Measurements from ENCODE around the gene AP3B1. TPM values are rescaled to one million over a fixed set of nuclear protein-coding genes. Genes with fewer than 3 reads are reported as not detected.

Gene AP3B1
- total and polyA plus RNA-seq, 2 donors from 2014 or later = 49.3 to 53.2 TPM

DNA sequence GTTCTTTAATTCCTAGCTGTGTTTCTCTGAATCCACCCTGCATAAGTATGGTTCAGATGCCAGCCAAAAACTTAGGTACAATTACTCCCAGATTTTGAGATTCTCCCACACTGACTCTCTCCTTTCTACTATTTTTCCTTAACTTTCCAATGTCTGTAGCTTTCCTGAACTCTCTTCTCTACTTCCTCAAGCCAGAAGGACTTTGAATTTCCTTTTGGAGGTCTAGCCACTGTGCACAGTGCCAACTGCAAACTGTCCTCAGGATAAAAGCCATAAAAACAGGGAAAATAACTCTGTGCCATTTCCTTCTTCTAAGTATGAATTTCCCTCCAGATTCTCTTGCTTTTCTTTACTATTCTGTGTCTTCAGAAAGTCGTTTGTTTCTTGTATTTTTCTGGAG is 157.2 kb downstream of the AP3B1 start:
- intact Hi-C loops (cut with DNase I) = no loop called here
- H3K27me3 ChIP-seq (ENCODE audit: control insufficient read depth, insufficient read depth, low read length) = no peaks in the 10 kb centered on the region
- TF ChIP-seq, protein P1, sequence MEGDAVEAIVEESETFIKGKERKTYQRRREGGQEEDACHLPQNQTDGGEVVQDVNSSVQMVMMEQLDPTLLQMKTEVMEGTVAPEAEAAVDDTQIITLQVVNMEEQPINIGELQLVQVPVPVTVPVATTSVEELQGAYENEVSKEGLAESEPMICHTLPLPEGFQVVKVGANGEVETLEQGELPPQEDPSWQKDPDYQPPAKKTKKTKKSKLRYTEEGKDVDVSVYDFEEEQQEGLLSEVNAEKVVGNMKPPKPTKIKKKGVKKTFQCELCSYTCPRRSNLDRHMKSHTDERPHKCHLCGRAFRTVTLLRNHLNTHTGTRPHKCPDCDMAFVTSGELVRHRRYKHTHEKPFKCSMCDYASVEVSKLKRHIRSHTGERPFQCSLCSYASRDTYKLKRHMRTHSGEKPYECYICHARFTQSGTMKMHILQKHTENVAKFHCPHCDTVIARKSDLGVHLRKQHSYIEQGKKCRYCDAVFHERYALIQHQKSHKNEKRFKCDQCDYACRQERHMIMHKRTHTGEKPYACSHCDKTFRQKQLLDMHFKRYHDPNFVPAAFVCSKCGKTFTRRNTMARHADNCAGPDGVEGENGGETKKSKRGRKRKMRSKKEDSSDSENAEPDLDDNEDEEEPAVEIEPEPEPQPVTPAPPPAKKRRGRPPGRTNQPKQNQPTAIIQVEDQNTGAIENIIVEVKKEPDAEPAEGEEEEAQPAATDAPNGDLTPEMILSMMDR (IDR thresholded peaks at IDR 0.05; ENCODE audit: borderline replicate concordance, extremely low read depth, insufficient read depth) = no peak
- H3K36me3 ChIP-seq (ENCODE audit: control insufficient read depth in 2 of 3, insufficient read depth in 3 of 3, low read length in 3 of 3) = no peaks in the 10 kb centered on the region
- no peaks in the 10 kb centered on the region for H3K9me3 ChIP-seq (ENCODE audit: control insufficient read depth in 2 of 3, insufficient read depth in 1 of 3, low read length in 3 of 3)
- DNase-seq = no peak
- no peak overlapping the region for H3K4me3 ChIP-seq (ENCODE audit: low read length in 3 of 3)
- FAIRE-seq = no peak
- no peak overlapping the region for H3K9ac ChIP-seq (ENCODE audit: low read length in 3 of 3)
- no peak overlapping the region for H3K27ac ChIP-seq (ENCODE audit: low read depth in 2 of 2, low read length in 2 of 2)
- H3K4me1 ChIP-seq (ENCODE audit: control insufficient read depth in 2 of 3, insufficient read depth in 2 of 3, low read depth in 1 of 3, low read length in 3 of 3) = no peaks in the 10 kb centered on the region

DNA sequence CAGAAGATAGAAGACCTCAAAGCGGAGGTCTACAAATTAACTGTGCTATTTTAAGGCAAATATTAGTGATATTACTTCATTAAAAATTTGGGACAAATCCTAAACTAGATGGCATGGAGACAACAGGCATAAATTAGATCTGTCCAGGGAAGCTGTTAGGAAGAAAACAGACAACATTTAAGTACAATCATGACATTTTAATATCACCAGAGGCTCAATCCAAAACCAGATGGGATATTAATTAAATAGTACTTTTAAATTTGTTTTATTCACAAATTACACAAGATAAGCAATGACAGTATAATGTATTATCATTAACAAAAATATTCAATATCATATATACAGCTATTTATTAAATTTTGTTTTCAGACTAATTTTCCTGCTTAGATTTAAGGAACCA is 161.1 kb downstream of the AP3B1 start:
- Histone ChIP-seq H3K9me3 (ENCODE audit: control insufficient read depth in 2 of 3, insufficient read depth in 1 of 3, low read length in 3 of 3) (no peaks in the 10 kb centered on the region), H3K9ac (ENCODE audit: low read length in 3 of 3) (no peak overlapping the region), H3K27ac (ENCODE audit: low read depth in 2 of 2, low read length in 2 of 2) (no peak overlapping the region), H3K36me3 (ENCODE audit: control insufficient read depth in 2 of 3, insufficient read depth in 3 of 3, low read length in 3 of 3) (no peaks in the 10 kb centered on the region), H3K27me3 (ENCODE audit: control insufficient read depth, insufficient read depth, low read length) (no peaks in the 10 kb centered on the region), H3K4me3 (ENCODE audit: low read length in 3 of 3) (no peak overlapping the region), H3K4me1 (ENCODE audit: control insufficient read depth in 2 of 3, insufficient read depth in 2 of 3, low read depth in 1 of 3, low read length in 3 of 3) (no peaks in the 10 kb centered on the region)
- FAIRE-seq (no peak), DNase-seq (no peak)
- TF ChIP-seq, protein P1 (IDR thresholded peaks at IDR 0.05; ENCODE audit: borderline replicate concordance, extremely low read depth, insufficient read depth) = no peak
- intact Hi-C loops (cut with DNase I) = no loop called here

DNA sequence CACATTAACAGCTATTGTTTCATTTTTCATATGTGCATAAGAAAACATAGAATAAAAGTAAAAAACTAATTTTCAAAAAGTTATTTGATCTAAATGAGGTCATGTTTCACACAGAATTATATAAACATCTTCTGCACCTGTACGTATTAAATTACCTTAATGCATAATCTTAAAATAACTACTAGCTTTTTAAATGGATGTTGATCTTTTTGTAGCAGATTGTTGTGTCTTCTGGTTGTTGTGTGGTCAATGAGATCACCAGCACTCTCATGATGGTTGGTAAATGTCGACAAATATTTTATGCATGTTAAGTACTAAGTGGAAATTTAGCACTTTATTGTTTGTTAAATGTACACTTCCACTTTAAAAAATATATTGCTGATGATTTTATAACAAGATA is 162.0 kb downstream of the AP3B1 start:
- Histone ChIP-seq H3K9ac (ENCODE audit: low read length in 3 of 3) (no peak overlapping the region), H3K27me3 (ENCODE audit: control insufficient read depth, insufficient read depth, low read length) (no peaks in the 10 kb centered on the region), H3K4me1 (ENCODE audit: control insufficient read depth in 2 of 3, insufficient read depth in 2 of 3, low read depth in 1 of 3, low read length in 3 of 3) (no peaks in the 10 kb centered on the region), H3K27ac (ENCODE audit: low read depth in 2 of 2, low read length in 2 of 2) (no peak overlapping the region), H3K36me3 (ENCODE audit: control insufficient read depth in 2 of 3, insufficient read depth in 3 of 3, low read length in 3 of 3) (no peaks in the 10 kb centered on the region), H3K4me3 (ENCODE audit: low read length in 3 of 3) (no peak overlapping the region), H3K9me3 (ENCODE audit: control insufficient read depth in 2 of 3, insufficient read depth in 1 of 3, low read length in 3 of 3) (no peaks in the 10 kb centered on the region)
- DNase-seq (no peak), FAIRE-seq (no peak)
- intact Hi-C loops (cut with DNase I) = no loop called here
- TF ChIP-seq, protein P1 (IDR thresholded peaks at IDR 0.05; ENCODE audit: borderline replicate concordance, extremely low read depth, insufficient read depth) = no peak

DNA sequence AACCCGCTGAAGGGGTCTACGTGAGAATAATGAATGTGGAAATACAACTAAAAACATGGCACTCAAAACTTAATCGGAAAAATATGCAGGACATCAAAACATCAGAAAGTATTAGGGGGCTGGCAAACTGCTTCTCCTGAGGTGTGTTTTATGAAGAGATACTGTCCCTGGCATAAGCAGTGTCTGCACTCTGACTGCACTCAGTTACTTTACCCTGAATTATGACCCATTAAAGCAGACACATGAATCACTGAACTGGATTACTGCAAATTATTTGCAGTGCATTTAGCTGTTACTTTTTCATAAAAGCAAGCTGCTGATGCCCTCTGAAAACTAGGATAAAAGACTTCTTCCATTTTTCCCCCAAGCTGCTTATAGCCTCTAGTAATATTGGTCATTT is 164.9 kb downstream of the AP3B1 start:
- Histone ChIP-seq H3K4me3 (ENCODE audit: low read length in 3 of 3) (no peak overlapping the region), H3K36me3 (ENCODE audit: control insufficient read depth in 2 of 3, insufficient read depth in 3 of 3, low read length in 3 of 3) (no peaks in the 10 kb centered on the region), H3K9ac (ENCODE audit: low read length in 3 of 3) (no peak overlapping the region), H3K4me1 (ENCODE audit: control insufficient read depth in 2 of 3, insufficient read depth in 2 of 3, low read depth in 1 of 3, low read length in 3 of 3) (no peaks in the 10 kb centered on the region), H3K9me3 (ENCODE audit: control insufficient read depth in 2 of 3, insufficient read depth in 1 of 3, low read length in 3 of 3) (no peaks in the 10 kb centered on the region), H3K27ac (ENCODE audit: low read depth in 2 of 2, low read length in 2 of 2) (no peak overlapping the region), H3K27me3 (ENCODE audit: control insufficient read depth, insufficient read depth, low read length) (no peaks in the 10 kb centered on the region)
- FAIRE-seq = no peak
- intact Hi-C loops (cut with DNase I) = no loop called here
- DNase-seq = peak in 1 of 5 donors; percentile 9
- TF ChIP-seq, protein P1 (IDR thresholded peaks at IDR 0.05; ENCODE audit: borderline replicate concordance, extremely low read depth, insufficient read depth) = no peak
